Tibial nerve (tissue), 4 donors: ENCODE results near the gene NINL. TPM values are rescaled to one million over a fixed set of nuclear protein-coding genes. Genes with fewer than 3 reads are reported as not detected.

Experiments
- DNase-seq, 2 donors: peaks; one replicate each; pipeline ENCODE4 v3.0.0-alpha.2; 2019; ENCODE audit warnings: low spot score in 2 of 2
- H3K27ac ChIP-seq, 4 donors: fragments of 200-600 bp; sonication (generic) in 3 of 4; one replicate each; pipeline ENCODE4 v1.5.1; 2017 to 2019; ENCODE audit warnings: mild to moderate bottlenecking in 1 of 4
- H3K27me3 ChIP-seq, 2 donors: fragments of 200-600 bp; sonication (generic) in 1 of 2; one replicate each; pipeline versions ENCODE4 v1.5.1 to v1.6.0; 2017 to 2019
- H3K36me3 ChIP-seq, 3 donors: fragments of 200-600 bp; sonication (generic); one replicate each; pipeline ENCODE4 v1.5.1; 2018 to 2019
- H3K4me1 ChIP-seq, 4 donors: fragments of 200-600 bp; sonication (generic) in 3 of 4; one replicate each; pipeline ENCODE4 v1.5.1; 2017 to 2019
- H3K4me3 ChIP-seq, 4 donors: fragments of 200-600 bp; sonication (generic) in 3 of 4; one replicate each; pipeline ENCODE4 v1.5.1; 2017 to 2019; ENCODE audit warnings: mild to moderate bottlenecking in 1 of 4, moderate library complexity in 1 of 4
- H3K9me3 ChIP-seq, 4 donors: fragments of 200-600 bp; sonication (generic) in 3 of 4; one replicate each; pipeline ENCODE4 v1.5.1; 2017 to 2019
- EP300 ChIP-seq, 2 donors: sonication (generic); formaldehyde crosslinking; IDR thresholded peaks; one replicate each; pipeline ENCODE4 v1.6.1; 2017; ENCODE audit warnings: antibody characterized with exemption in 2 of 2, mild to moderate bottlenecking in 1 of 2
- POLR2A ChIP-seq, 2 donors: fragments of 450-650 bp; IDR thresholded peaks; one replicate each; pipeline ENCODE4 v1.6.1; 2017; ENCODE audit warnings: antibody characterized with exemption in 2 of 2, mild to moderate bottlenecking in 2 of 2, moderate library complexity in 2 of 2
- whole genome bisulfite sequencing, 2 donors: methylation state at CpG; one replicate each; pipeline ENCODE4 v1.1.5; 2018; 5-methylcytosine and 5-hydroxymethylcytosine counted together
- total RNA-seq, 4 donors: library from RNA; depleted of rRNA; stranded (reverse); fragments of >200 nt; gene quantifications; one replicate each; pipeline ENCODE4 v1.1.0, GENCODE V29; 2016
- TF ChIP-seq, protein P1 (sequence below), 5 experiments: fragments of 200-600 bp in 3 of 5; fragments of 450-650 bp in 2 of 5; sonication (generic) in 3 of 5; IDR thresholded peaks; one replicate each; pipeline ENCODE4 v1.5.1; 2016 to 2019; ENCODE audit warnings: antibody characterized with exemption in 5 of 5, mild to moderate bottlenecking in 3 of 5, moderate library complexity in 2 of 5

NINL gene
- total RNA-seq, 4 donors from 2014 or later = 8.0 to 14.1 (median 10.5) TPM

DNA sequence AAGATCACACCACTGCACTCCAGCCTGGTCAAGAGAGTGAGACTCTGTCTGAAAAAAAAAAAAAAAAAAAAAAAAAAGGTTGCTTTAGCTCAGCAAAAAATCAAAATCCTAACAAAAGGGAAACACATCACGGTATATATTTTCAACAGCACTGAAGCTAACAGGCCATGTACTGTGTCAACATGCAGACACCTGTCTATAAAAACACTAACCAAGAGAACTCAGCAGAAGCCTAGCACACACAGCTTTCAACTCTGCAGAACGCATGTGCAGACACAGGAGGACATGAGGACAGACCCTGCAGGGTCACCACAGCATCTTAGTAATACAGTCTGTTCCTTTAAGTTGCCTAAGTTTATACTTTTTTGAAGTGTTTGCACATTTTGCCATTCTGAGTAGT, 13.5 kb downstream of the NINL start:
- no peaks in the 10 kb centered on the region for H3K9me3 ChIP-seq
- H3K27me3 ChIP-seq = no peaks in the 10 kb centered on the region
- H3K4me3 ChIP-seq = no peak overlapping the region
- TF ChIP-seq, protein P1, sequence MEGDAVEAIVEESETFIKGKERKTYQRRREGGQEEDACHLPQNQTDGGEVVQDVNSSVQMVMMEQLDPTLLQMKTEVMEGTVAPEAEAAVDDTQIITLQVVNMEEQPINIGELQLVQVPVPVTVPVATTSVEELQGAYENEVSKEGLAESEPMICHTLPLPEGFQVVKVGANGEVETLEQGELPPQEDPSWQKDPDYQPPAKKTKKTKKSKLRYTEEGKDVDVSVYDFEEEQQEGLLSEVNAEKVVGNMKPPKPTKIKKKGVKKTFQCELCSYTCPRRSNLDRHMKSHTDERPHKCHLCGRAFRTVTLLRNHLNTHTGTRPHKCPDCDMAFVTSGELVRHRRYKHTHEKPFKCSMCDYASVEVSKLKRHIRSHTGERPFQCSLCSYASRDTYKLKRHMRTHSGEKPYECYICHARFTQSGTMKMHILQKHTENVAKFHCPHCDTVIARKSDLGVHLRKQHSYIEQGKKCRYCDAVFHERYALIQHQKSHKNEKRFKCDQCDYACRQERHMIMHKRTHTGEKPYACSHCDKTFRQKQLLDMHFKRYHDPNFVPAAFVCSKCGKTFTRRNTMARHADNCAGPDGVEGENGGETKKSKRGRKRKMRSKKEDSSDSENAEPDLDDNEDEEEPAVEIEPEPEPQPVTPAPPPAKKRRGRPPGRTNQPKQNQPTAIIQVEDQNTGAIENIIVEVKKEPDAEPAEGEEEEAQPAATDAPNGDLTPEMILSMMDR (IDR thresholded peaks at IDR 0.05) = no peak
- TF ChIP-seq EP300 (IDR thresholded peaks at IDR 0.05) (no peak), POLR2A (IDR thresholded peaks at IDR 0.05) (no peak)
- H3K36me3 ChIP-seq = no peaks in the 10 kb centered on the region
- DNase-seq = no peak
- 85 to 86% methylated on average over 2 of the region's 2 CpGs for WGBS, 2 donors
- peaks cover 0 to 9% (median 0%) of the 10 kb centered on the region in 4 donors for H3K4me1 ChIP-seq
- no peak overlapping the region for H3K27ac ChIP-seq

DNA sequence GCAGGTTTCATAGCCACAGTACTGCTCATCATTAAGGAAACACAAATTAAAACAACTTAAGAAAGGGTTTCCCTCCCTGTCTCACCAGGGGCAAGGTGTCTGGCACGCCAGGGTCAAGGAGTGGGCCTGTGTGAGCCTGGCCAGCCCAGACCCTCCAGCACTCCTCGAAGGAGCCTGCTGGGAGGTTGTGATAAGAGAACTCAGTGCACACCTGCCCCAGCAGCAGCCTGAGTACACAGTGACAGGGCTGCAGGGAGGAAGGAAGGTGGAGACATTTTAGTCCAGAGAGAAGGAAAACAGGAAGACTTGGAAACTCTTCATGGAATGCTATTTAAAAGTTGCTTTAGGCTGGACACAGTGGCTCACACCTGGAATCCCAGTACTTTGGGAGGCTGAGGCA, 14.1 kb downstream of the NINL start:
- WGBS, 2 donors = 76 to 88% methylated on average over 2 of the region's 2 CpGs
- Histone ChIP-seq H3K4me3 (no peak overlapping the region), H3K9me3 (no peaks in the 10 kb centered on the region), H3K4me1 (peaks cover 0 to 9% (median 0%) of the 10 kb centered on the region in 4 donors), H3K36me3 (no peaks in the 10 kb centered on the region), H3K27ac (no peak overlapping the region), H3K27me3 (no peaks in the 10 kb centered on the region)
- DNase-seq = no peak
- TF ChIP-seq, protein P1 (IDR thresholded peaks at IDR 0.05) = no peak
- TF ChIP-seq POLR2A (IDR thresholded peaks at IDR 0.05) (no peak), EP300 (IDR thresholded peaks at IDR 0.05) (no peak)

DNA sequence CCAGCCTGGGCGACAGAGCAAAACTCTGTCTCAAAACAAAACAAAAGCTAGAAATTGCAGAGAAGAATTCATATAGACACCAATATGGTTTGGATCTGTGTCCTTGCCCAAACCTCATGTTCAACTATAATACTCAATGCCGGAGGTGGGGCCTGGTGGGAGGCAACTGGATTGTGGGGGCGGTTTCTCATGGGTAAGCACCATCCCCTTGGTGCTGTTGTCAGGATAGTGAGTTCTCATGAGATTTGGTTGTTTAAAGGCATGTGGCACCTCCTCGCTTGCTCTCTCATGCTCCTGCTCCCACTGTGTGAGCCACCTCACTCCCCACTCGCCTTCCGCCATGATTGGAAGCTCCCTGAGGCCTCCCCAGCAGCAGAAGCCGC, 15.2 kb downstream of the NINL start:
- 89 to 96% methylated on average over 7 of the region's 7 CpGs for WGBS, 2 donors
- TF ChIP-seq, protein P1 (IDR thresholded peaks at IDR 0.05) = no peak
- TF ChIP-seq POLR2A (IDR thresholded peaks at IDR 0.05) = no peak
- TF ChIP-seq EP300 (IDR thresholded peaks at IDR 0.05) = no peak
- DNase-seq = no peak
- no peaks in the 10 kb centered on the region for H3K27me3 ChIP-seq
- H3K9me3 ChIP-seq = no peaks in the 10 kb centered on the region
- no peak overlapping the region for H3K4me3 ChIP-seq
- no peaks in the 10 kb centered on the region for H3K36me3 ChIP-seq
- H3K4me1 ChIP-seq = peaks cover 0 to 9% (median 0%) of the 10 kb centered on the region in 4 donors
- no peak overlapping the region for H3K27ac ChIP-seq

DNA sequence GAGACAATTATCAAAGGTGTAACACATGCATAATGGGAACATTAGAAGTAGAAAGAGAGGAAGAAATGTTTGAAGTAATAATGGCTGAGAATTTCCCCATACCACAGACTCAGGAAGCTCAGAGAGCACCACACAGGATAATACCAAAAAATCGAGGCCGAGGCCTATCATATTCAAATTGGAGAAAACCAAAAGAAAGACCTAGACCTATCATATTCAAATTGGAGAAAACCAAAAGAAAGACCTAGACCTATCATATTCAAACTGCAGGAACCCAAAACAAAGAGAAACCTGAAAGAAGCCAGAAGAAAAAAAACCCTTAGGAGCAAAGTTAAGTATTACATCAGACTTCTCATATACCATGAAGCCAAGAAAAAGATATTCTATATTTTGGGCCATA, 18.0 kb downstream of the NINL start:
- Histone ChIP-seq H3K27me3 (no peaks in the 10 kb centered on the region), H3K27ac (no peak overlapping the region), H3K4me1 (no peaks in the 10 kb centered on the region), H3K9me3 (no peaks in the 10 kb centered on the region), H3K4me3 (no peak overlapping the region), H3K36me3 (no peaks in the 10 kb centered on the region)
- whole genome bisulfite sequencing, 2 donors = 89 to 90% methylated on average over 2 of the region's 2 CpGs
- TF ChIP-seq, protein P1 (IDR thresholded peaks at IDR 0.05) = no peak
- TF ChIP-seq EP300 (IDR thresholded peaks at IDR 0.05) = no peak
- no peak for TF ChIP-seq POLR2A (IDR thresholded peaks at IDR 0.05)
- no peak for DNase-seq

DNA sequence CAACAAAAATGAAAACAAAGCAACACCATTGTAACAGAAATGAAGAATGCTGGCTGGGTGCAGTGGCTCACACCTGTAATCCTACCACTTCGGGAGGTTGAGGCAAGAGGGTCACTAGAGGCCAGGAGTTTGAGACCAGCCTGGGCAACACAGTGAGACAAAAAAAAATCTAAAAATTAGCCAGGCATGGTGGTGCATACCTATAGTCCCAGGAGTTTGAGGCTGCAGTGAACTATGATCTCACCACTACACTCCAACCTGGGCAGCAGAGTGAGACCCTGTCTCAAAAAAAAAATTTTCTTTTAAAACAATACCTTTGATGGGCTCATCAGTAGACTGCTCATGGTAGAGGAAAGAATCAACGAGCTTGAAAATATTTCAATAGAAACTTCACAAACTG, 18.5 kb downstream of the NINL start:
- no peak for DNase-seq
- TF ChIP-seq, protein P1 (IDR thresholded peaks at IDR 0.05) = no peak
- no peak for TF ChIP-seq POLR2A (IDR thresholded peaks at IDR 0.05)
- TF ChIP-seq EP300 (IDR thresholded peaks at IDR 0.05) = no peak
- 92% methylated on average over 2 of the region's 2 CpGs for WGBS, 2 donors
- Histone ChIP-seq H3K27ac (no peak overlapping the region), H3K4me3 (no peak overlapping the region), H3K9me3 (no peaks in the 10 kb centered on the region), H3K4me1 (no peaks in the 10 kb centered on the region), H3K27me3 (no peaks in the 10 kb centered on the region), H3K36me3 (no peaks in the 10 kb centered on the region)
